Skeletal muscle satellite cell (primary cell): ENCODE measurements around the gene NHSL1.

ENCODE experiments used
- H3K27me3 ChIP-seq: 2 replicates; pipeline ENCODE4 v1.7.0; 2013; ENCODE audit warnings: low read length; ENCODE audit not compliant: control insufficient read depth, insufficient read depth
- H3K36me3 ChIP-seq: 2 replicates; pipeline ENCODE4 v1.7.0; 2013; ENCODE audit warnings: mild to moderate bottlenecking, control low read depth, low read length; ENCODE audit not compliant: insufficient read depth
- H3K4me1 ChIP-seq: 2 replicates; pipeline ENCODE4 v1.7.0; 2013; ENCODE audit warnings: low read length; ENCODE audit not compliant: control insufficient read depth, insufficient read depth
- H3K4me2 ChIP-seq: 2 replicates; pipeline ENCODE4 v1.7.0; 2013; ENCODE audit warnings: mild to moderate bottlenecking, low read length
- H3K4me3 ChIP-seq: 2 replicates; pipeline ENCODE4 v1.7.0; 2013; ENCODE audit warnings: low read length
- H3K9ac ChIP-seq: 2 replicates; pipeline ENCODE4 v1.7.0; 2013; ENCODE audit warnings: mild to moderate bottlenecking, low read depth, low read length, moderate library complexity
- H3K9me3 ChIP-seq: replicated peaks from 2 replicates; pipeline ENCODE4 v1.7.0; 2013; ENCODE audit warnings: mild to moderate bottlenecking, control low read depth, low read length

NHSL1 gene

DNA sequence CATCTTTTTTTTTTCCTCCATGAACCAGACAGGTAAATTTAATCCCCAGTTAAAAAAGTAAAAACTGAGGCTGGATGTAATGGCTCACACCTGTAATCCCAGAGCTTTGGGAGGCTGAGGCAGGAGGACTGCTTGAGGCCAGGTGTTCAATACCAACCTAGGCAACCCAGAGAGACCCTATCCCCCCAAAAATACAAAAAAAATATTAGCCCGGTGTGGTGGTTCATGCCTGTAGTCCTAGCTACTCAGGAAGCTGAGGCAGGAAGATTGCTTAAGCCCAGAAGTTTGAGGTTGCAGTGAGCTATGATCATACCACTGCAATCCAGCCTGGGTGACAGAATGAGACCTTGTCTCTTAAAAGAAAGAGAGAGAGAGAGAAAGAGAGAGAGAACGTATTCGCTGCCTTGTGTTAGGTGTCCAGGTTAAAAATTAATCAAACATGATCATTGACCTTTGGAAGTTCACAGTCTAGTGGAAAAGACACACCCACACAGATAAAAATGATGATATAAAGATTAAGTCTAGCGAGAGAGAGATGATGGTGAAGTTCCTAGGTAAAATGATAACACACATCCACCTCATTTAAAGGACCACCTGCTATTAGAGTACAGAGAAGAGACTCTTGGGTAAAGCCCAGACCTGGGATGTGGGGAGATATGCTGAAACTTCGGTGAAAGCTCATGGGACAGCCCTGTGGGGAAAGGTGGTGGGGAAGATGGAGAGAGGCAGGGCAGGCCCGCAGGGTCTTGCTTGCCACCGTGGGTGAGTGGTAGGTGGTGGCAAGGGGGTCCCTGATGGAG, 4.8 kb upstream of the NHSL1 start:
- no peaks in the 10 kb centered on the region for H3K4me1 ChIP-seq
- H3K36me3 ChIP-seq: no peaks in the 10 kb centered on the region
- no peaks in the 10 kb centered on the region for H3K27me3 ChIP-seq
- no peaks in the 10 kb centered on the region for H3K9me3 ChIP-seq
- H3K9ac ChIP-seq: no peak overlapping the region
- H3K4me2 ChIP-seq: no peak overlapping the region
- H3K4me3 ChIP-seq: no peak overlapping the region

GRCh38 chr6:138502546-138502945, 3.3 kb upstream of the NHSL1 start:
- Histone ChIP-seq H3K4me1 (no peaks in the 10 kb centered on the region), H3K27me3 (no peaks in the 10 kb centered on the region), H3K36me3 (no peaks in the 10 kb centered on the region), H3K4me2 (no peak overlapping the region), H3K4me3 (no peak overlapping the region), H3K9ac (no peak overlapping the region), H3K9me3 (no peaks in the 10 kb centered on the region)

GRCh38 chr6:138500867-138501446, 1.7 kb upstream of the NHSL1 start:
- Histone ChIP-seq H3K36me3 (no peaks in the 10 kb centered on the region), H3K4me2 (no peak overlapping the region), H3K27me3 (no peaks in the 10 kb centered on the region), H3K9ac (no peak overlapping the region), H3K4me3 (no peak overlapping the region), H3K4me1 (no peaks in the 10 kb centered on the region), H3K9me3 (no peaks in the 10 kb centered on the region)

DNA sequence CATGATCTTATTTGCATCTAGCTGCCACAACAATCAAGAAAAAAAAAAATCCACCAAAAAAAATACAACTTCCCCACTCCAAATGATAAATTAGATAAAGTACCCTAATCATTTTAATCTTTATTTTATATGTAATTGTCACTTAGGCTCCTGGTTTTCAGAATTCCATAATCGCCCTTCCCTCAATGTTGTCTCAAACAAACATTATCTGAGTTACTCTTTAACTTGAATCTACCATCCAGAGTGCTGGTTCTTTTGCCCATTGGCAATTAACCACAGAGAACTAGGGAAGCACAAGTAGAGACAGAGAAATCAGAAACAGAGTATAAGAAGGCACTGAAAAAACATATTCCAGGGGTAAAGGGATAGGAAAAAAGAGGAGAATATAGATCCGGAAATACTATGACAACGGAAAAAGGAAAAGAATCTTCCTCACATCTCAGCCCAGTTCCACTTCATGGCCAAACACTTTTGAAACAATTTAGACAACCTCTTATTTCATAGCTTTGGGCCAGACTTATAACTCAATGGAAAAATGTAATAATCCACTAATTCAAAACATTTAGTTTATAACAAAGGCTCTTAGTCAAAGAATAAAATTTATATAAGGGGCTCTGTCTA, 861 bp upstream of the NHSL1 start:
- Histone ChIP-seq H3K36me3 (no peaks in the 10 kb centered on the region), H3K27me3 (no peaks in the 10 kb centered on the region), H3K9ac (no peak overlapping the region), H3K4me2 (no peak overlapping the region), H3K4me1 (no peaks in the 10 kb centered on the region), H3K4me3 (no peak overlapping the region), H3K9me3 (no peaks in the 10 kb centered on the region)

- no peaks in the 10 kb centered on the region for H3K4me1 ChIP-seq
- no peak overlapping the region for H3K4me3 ChIP-seq
- H3K4me2 ChIP-seq: no peak overlapping the region
- H3K36me3 ChIP-seq: no peaks in the 10 kb centered on the region
- no peaks in the 10 kb centered on the region for H3K27me3 ChIP-seq
- H3K9ac ChIP-seq: no peak overlapping the region
- no peaks in the 10 kb centered on the region for H3K9me3 ChIP-seq
Observed at GRCh38 chr6:138498629-138499302, 528 bp downstream of the NHSL1 start.

DNA sequence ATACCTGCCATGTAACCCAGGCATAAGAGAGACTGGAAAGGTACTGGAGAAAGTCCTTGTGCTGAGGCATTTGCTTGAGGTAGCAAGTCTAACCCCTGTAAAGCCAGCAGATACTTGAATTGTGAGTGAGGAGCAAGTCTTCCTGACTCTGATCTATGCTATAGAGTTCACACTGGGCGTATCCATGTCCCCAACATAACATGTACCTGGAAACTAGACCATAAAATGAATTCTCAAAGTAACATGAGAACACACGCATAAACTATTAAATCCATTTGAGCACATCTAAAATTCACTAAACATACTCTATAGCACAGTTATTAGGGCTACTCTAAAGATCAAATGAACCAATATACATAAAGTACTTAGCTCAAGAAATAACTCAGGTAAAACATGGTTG, 2.0 kb downstream of the NHSL1 start:
- H3K4me2 ChIP-seq: no peak overlapping the region
- no peaks in the 10 kb centered on the region for H3K9me3 ChIP-seq
- H3K4me1 ChIP-seq: peaks cover 5% of the 10 kb centered on the region
- no peaks in the 10 kb centered on the region for H3K27me3 ChIP-seq
- H3K9ac ChIP-seq: no peak overlapping the region
- no peak overlapping the region for H3K4me3 ChIP-seq
- no peaks in the 10 kb centered on the region for H3K36me3 ChIP-seq

- Histone ChIP-seq H3K4me2 (no peak overlapping the region), H3K4me3 (no peak overlapping the region), H3K36me3 (no peaks in the 10 kb centered on the region), H3K4me1 (peaks cover 5% of the 10 kb centered on the region), H3K9me3 (no peaks in the 10 kb centered on the region), H3K9ac (no peak overlapping the region), H3K27me3 (no peaks in the 10 kb centered on the region)
Observed at GRCh38 chr6:138494312-138494711, 5.0 kb downstream of the NHSL1 start.

DNA sequence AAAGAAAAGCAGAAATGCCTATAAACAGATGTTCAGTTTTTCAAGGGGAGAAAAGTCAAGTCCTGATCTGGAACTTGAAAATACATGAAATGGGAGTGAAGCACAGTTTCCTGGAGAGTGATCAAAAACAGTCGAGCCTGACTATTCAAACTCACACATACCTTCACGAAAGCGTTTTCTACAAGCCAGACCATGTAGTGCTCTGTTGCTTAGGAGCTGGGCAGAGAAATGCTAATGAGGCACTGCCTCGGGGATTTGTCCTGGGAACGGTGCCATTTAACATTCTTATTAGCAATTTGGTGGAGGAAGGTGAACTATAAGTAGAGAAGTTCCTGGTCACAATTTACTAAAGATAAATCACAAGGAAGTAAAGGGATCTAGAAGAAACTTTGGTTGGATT, 5.9 kb downstream of the NHSL1 start:
- H3K36me3 ChIP-seq: no peaks in the 10 kb centered on the region
- H3K9ac ChIP-seq: no peak overlapping the region
- no peaks in the 10 kb centered on the region for H3K9me3 ChIP-seq

DNA sequence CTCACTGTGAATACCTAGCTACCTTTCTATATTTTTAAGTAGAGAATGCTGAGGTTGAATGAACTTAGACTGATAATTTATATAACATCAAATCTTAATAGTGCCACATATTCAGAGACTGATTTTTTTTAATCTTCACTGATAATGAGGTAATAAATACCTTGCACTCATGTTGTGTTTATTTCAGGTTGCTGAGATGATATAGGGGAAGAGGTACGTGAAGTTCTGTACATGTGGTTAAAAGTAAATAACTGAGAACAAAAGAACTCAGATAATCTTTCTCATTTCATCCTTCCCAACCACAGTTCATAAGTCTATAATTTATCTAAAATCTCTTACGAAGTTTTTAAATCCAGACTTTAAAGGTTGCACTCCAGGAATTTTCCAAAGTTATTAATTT, 6.4 kb downstream of the NHSL1 start:
- H3K36me3 ChIP-seq: no peaks in the 10 kb centered on the region
- peaks cover 5% of the 10 kb centered on the region for H3K4me1 ChIP-seq
- H3K9me3 ChIP-seq: no peaks in the 10 kb centered on the region
- H3K27me3 ChIP-seq: no peaks in the 10 kb centered on the region
- no peak overlapping the region for H3K4me3 ChIP-seq
- no peak overlapping the region for H3K4me2 ChIP-seq
- no peak overlapping the region for H3K9ac ChIP-seq

More for the DNA sequence above, 5.9 kb downstream of the NHSL1 start:
- Histone ChIP-seq H3K27me3 (no peaks in the 10 kb centered on the region), H3K4me2 (no peak overlapping the region), H3K4me3 (no peak overlapping the region), H3K4me1 (peaks cover 5% of the 10 kb centered on the region)

DNA sequence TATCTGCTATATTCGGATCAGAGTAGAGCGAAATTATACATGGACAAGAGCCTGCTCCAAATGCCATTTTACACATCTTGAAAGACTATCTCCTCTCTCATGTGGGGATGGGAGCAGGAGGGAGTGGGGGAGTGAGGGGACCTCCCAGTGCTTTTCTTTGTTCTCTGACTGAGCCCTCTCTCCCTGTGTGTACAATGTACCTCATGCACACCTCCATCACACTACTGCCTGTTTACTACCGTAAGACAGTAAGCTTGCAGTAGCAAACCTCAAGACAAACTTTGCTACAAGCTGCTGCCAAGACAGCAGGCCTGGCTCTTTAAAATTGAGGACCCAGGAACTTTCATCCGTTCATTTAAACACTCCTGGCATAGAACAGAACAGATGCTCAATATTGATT, 7.2 kb downstream of the NHSL1 start:
- no peak overlapping the region for H3K4me2 ChIP-seq
- no peaks in the 10 kb centered on the region for H3K9me3 ChIP-seq
- H3K36me3 ChIP-seq: no peaks in the 10 kb centered on the region
- no peaks in the 10 kb centered on the region for H3K27me3 ChIP-seq
- H3K4me1 ChIP-seq: peaks cover 5% of the 10 kb centered on the region
- no peak overlapping the region for H3K4me3 ChIP-seq
- H3K9ac ChIP-seq: no peak overlapping the region

GRCh38 chr6:138491017-138491416, 8.3 kb downstream of the NHSL1 start:
- H3K4me1 ChIP-seq: peaks cover 5% of the 10 kb centered on the region
- H3K27me3 ChIP-seq: no peaks in the 10 kb centered on the region
- no peaks in the 10 kb centered on the region for H3K9me3 ChIP-seq
- no peak overlapping the region for H3K9ac ChIP-seq
- H3K4me3 ChIP-seq: no peak overlapping the region
- H3K4me2 ChIP-seq: no peak overlapping the region
- H3K36me3 ChIP-seq: no peaks in the 10 kb centered on the region
